IMR-90 (cell line): Measurements from ENCODE around the gene SLC5A10. TPM values are rescaled to one million over a fixed set of nuclear protein-coding genes. Genes with fewer than 3 reads are reported as not detected.
A peak's percentile ranks its signal among the peaks of the same experiment; 100 is the strongest.

Experiments used
- ATAC-seq: fragments of 200-7000 bp; cut with Tn5 transposase; 2 replicates; pipeline ENCODE4 v1.9.1; 2020; ENCODE audit warnings: low read depth, mild to moderate bottlenecking, moderate library complexity
- BruUV-seq: library from RNA; stranded (reverse); fragments of 400-500 nt; replicated peaks from 2 replicates; lab custom pipeline; 2021; lab: Mats Ljungman, UMichigan
- CTCF ChIA-PET: fragments of 300-600 bp; formaldehyde crosslinking; extraction: SDS; loops from one replicate; lab custom pipeline; 2021; ENCODE audit warnings: antibody characterized with exemption; lab: Yijun Ruan, JAX
- POLR2A ChIA-PET: fragments of 300-600 bp; sonication (Branson Sonifier 250); formaldehyde crosslinking; loops from one replicate; lab custom pipeline; 2022; ENCODE audit warnings: antibody characterized with exemption; ENCODE audit not compliant: unreplicated experiment; lab: Charles Lee
- DNase-seq: peaks from one replicate; pipeline ENCODE4 v3.0.0; 2013
- H2AFZ ChIP-seq: replicated peaks from 2 replicates; pipeline ENCODE3; 2013; ENCODE audit warnings: low read length, mild to moderate bottlenecking; ENCODE audit not compliant: poor library complexity
- H2AK5ac ChIP-seq: 2 replicates; pipeline ENCODE4 v1.6.1; 2013; ENCODE audit warnings: low read depth, low read length, inconsistent platforms
- H2AK9ac ChIP-seq: replicated peaks from 2 replicates; pipeline ENCODE3; 2013; ENCODE audit warnings: mild to moderate bottlenecking, low read depth, low read length, moderate library complexity; ENCODE audit not compliant: poor library complexity
- H2BK120ac ChIP-seq: 2 replicates; pipeline ENCODE4 v1.6.1; 2013; ENCODE audit warnings: low read depth, low read length, inconsistent platforms
- H2BK15ac ChIP-seq: 3 replicates; pipeline ENCODE4 v1.6.1; 2013; ENCODE audit warnings: low read depth, low read length, inconsistent platforms
- H2BK20ac ChIP-seq: 2 replicates; pipeline ENCODE4 v1.6.1; 2013; ENCODE audit warnings: low read depth, mild to moderate bottlenecking, inconsistent platforms, low read length, moderate library complexity
- H2BK5ac ChIP-seq: 2 replicates; pipeline ENCODE4 v1.6.1; 2013; ENCODE audit warnings: mild to moderate bottlenecking, low read depth, low read length, inconsistent platforms; ENCODE audit not compliant: poor library complexity, severe bottlenecking
- H3K14ac ChIP-seq: replicated peaks from 2 replicates; pipeline ENCODE4 v1.6.1; 2013; ENCODE audit warnings: low read depth, low read length, inconsistent platforms
- H3K18ac ChIP-seq: 2 replicates; pipeline ENCODE4 v1.6.1; 2013; ENCODE audit warnings: low read depth, low read length, control low read depth
- H3K23ac ChIP-seq: 2 replicates; pipeline ENCODE4 v1.6.1; 2013; ENCODE audit warnings: low read depth, low read length, inconsistent platforms
- H3K27ac ChIP-seq: 2 replicates; pipeline ENCODE4 v1.5.1; 2013; ENCODE audit warnings: mild to moderate bottlenecking, control low read depth, low read length; ENCODE audit not compliant: insufficient read depth
- H3K27me3 ChIP-seq: 2 replicates; pipeline ENCODE4 v1.6.1; 2013; ENCODE audit warnings: low read length; ENCODE audit not compliant: control insufficient read depth, insufficient read depth
- H3K36me3 ChIP-seq: 2 replicates; pipeline ENCODE4 v1.6.1; 2013; ENCODE audit warnings: low read length, mixed read lengths; ENCODE audit not compliant: control insufficient read depth, insufficient read depth
- H3K4ac ChIP-seq: 2 replicates; pipeline ENCODE4 v1.6.1; 2013; ENCODE audit warnings: low read depth, low read length, inconsistent platforms
- H3K4me1 ChIP-seq: 2 replicates; pipeline ENCODE4 v1.6.1; 2013; ENCODE audit warnings: low read length, mixed read lengths; ENCODE audit not compliant: control insufficient read depth, insufficient read depth
- H3K4me2 ChIP-seq: 2 replicates; pipeline ENCODE4 v1.6.1; 2013; ENCODE audit warnings: low read depth, mild to moderate bottlenecking, control low read depth, low read length, moderate library complexity
- H3K4me3 ChIP-seq: 2 replicates; pipeline ENCODE4 v1.5.1; 2013; ENCODE audit warnings: low read depth, mild to moderate bottlenecking, control low read depth, low read length, moderate library complexity; ENCODE audit not compliant: insufficient read depth
- H3K56ac ChIP-seq: 2 replicates; pipeline ENCODE4 v1.6.1; 2013; ENCODE audit warnings: low read length, inconsistent platforms; ENCODE audit not compliant: insufficient read depth; ENCODE audit errors: extremely low read depth
- H3K79me1 ChIP-seq, 2 experiments: 2 replicates each; pipeline ENCODE4 v1.6.1; 2013; ENCODE audit warnings: low read length in 2 of 2, inconsistent platforms in 1 of 2, low read depth in 1 of 2
- H3K9ac ChIP-seq: 2 replicates; pipeline ENCODE4 v1.6.1; 2013; ENCODE audit warnings: low read depth, low read length, control low read depth
- H3K9me1 ChIP-seq: 2 replicates; pipeline ENCODE4 v1.6.1; 2013; ENCODE audit warnings: low read length, inconsistent platforms; ENCODE audit not compliant: insufficient read depth
- H3K9me3 ChIP-seq: 2 replicates; pipeline ENCODE4 v1.6.1; 2013; ENCODE audit warnings: low read length; ENCODE audit not compliant: control insufficient read depth, insufficient read depth
- H4K20me1 ChIP-seq: 2 replicates; pipeline ENCODE4 v1.6.1; 2013; ENCODE audit warnings: low read length, inconsistent platforms; ENCODE audit not compliant: insufficient read depth
- H4K5ac ChIP-seq: 2 replicates; pipeline ENCODE4 v1.6.1; 2013; ENCODE audit warnings: mild to moderate bottlenecking, low read depth, low read length, control low read depth
- H4K8ac ChIP-seq, 2 experiments: 2 replicates each; pipeline ENCODE4 v1.6.1; 2013; ENCODE audit warnings: low read depth in 2 of 2, low read length in 2 of 2, control low read depth in 1 of 2, inconsistent platforms in 1 of 2
- H4K91ac ChIP-seq: 2 replicates; pipeline ENCODE4 v1.6.1; 2013; ENCODE audit warnings: low read depth, low read length, inconsistent platforms; ENCODE audit not compliant: insufficient read depth
- NFE2L2 ChIP-seq: fragments of 150-350 bp; IDR thresholded peaks from 2 replicates; pipeline ENCODE4 v1.6.1; 2016; ENCODE audit warnings: low read depth, mild to moderate bottlenecking, low read length
- WGBS, 2 experiments: methylation state at CpG; one replicate each; pipeline versions ENCODE4 v1.1.5 to v1.1.7; 2013; ENCODE audit warnings: missing lambda C conversion rate in 2 of 2; ENCODE audit not compliant: insufficient read length in 1 of 2; ENCODE audit errors: extremely low coverage in 2 of 2; 5-methylcytosine and 5-hydroxymethylcytosine counted together
- dilution Hi-C: fragments of 300-500 bp; cut with HindIII; formaldehyde crosslinking; loops from one replicate; pipeline ENCODE4 v1.14.3; 2018; ENCODE audit warnings: low sequenced_read_pairs; ENCODE audit not compliant: unreplicated experiment
- in situ Hi-C: fragments of 300-500 bp; cut with MboI; formaldehyde crosslinking; loops from 3 replicates; pipeline ENCODE4 v1.14.3; 2019; ENCODE audit warnings: low sequenced_read_pairs, inconsistent platforms, mixed read lengths
- intact Hi-C: fragments of 100-400 bp; cut with micrococcal nuclease; formaldehyde crosslinking; loops from 2 replicates; pipeline ENCODE4 v1.10.0; 2022
- polyA plus RNA-seq, 3 experiments: library from polyadenylated mRNA; depleted of rRNA; stranded (reverse); fragments of >200 nt; gene quantifications; 2 replicates each; pipeline ENCODE4 v1.2.3, GENCODE V29; 2012; ENCODE audit warnings: low replicate concordance in 1 of 3
- total RNA-seq: library from RNA; depleted of rRNA; stranded (reverse); fragments of >200 nt; gene quantifications from 2 replicates; pipeline ENCODE4 v1.2.3, GENCODE V29; 2012

The SLC5A10 gene
- total and polyA plus RNA-seq, 2 of the 4 experiments (the other 2 are of a cell fraction): not detected

DNA sequence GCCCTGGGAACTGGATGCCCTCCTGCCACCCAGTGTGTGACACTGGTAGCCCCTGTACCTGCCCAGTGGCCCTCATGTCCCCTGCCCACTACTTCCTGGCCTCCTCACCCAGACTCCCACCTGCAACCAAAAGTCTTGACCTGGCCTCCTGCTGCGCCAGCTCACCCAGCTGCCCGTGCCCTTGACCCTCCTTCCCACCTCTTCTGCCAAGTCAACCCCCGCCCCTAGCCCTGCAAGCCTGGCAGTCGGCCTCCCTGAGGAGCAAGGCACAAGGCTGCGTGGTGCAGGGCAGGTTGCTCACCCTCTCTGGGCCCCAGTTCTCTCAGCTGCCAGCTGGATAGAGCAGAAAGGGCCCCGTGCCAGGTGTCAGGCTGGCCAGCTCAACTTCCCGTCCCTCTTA lies 64.9 kb downstream of the SLC5A10 start:
- no peaks in the 10 kb centered on the region for H3K79me1 ChIP-seq
- CTCF ChIA-PET: no interaction called here
- H2BK120ac ChIP-seq: no peak overlapping the region
- H2AFZ ChIP-seq: no peak overlapping the region
- no peak overlapping the region for H3K23ac ChIP-seq
- no peaks in the 10 kb centered on the region for H3K36me3 ChIP-seq
- H4K20me1 ChIP-seq: no peaks in the 10 kb centered on the region
- no peaks in the 10 kb centered on the region for H3K4me1 ChIP-seq
- dilution Hi-C loops (no loop called here), in situ Hi-C loops (no loop called here), intact Hi-C loops (no loop called here)
- H3K4me3 ChIP-seq: no peak overlapping the region
- H3K14ac ChIP-seq: no peak overlapping the region
- BruUV-seq: no TSS peak
- no peak for DNase-seq
- no peak overlapping the region for H3K9ac ChIP-seq
- no peak overlapping the region for H2BK20ac ChIP-seq
- H3K9me3 ChIP-seq: no peaks in the 10 kb centered on the region
- peak overlapping the region; percentile 55 for H2AK9ac ChIP-seq
- H4K8ac ChIP-seq: no peak overlapping the region
- no peak overlapping the region for H4K91ac ChIP-seq
- H2AK5ac ChIP-seq: no peak overlapping the region; the same call in 1 of the 2 replicates
- no peak overlapping the region for H4K5ac ChIP-seq
- no peak overlapping the region for H2BK5ac ChIP-seq
- no peak for ATAC-seq
- no peaks in the 10 kb centered on the region; the same call in 1 of the 2 replicates for H3K27me3 ChIP-seq
- no peak overlapping the region for H3K27ac ChIP-seq
- H3K18ac ChIP-seq: no peak overlapping the region
- no peak for TF ChIP-seq NFE2L2
- no peak overlapping the region for H3K4ac ChIP-seq
- POLR2A ChIA-PET: no interaction called here
- WGBS, 2 experiments: 73% methylated on average over 3 of the region's 7 CpGs; no CpG with 5 or more reads in 1 of the 2 experiments
- H3K9me1 ChIP-seq: peaks cover 6% of the 10 kb centered on the region; the same call in 1 of the 2 replicates
- H2BK15ac ChIP-seq: no peak overlapping the region
- no peak overlapping the region for H3K56ac ChIP-seq
- H3K4me2 ChIP-seq: no peak overlapping the region
